ENCODE data around the gene NDUFS1. TPM values are rescaled to one million over a fixed set of nuclear protein-coding genes. Genes with fewer than 3 reads are reported as not detected.
"Not testable (repeated sequence)": the region's sequence is repeated elsewhere in the genome, so short reads cannot be mapped to it uniquely, and the experiment has no call there.

The NDUFS1 gene
- 59.8 TPM for polyA plus RNA-seq (2013, experiment 1 of 2)
- 59.5 TPM for polyA plus RNA-seq (2013, experiment 2 of 2)

DNA sequence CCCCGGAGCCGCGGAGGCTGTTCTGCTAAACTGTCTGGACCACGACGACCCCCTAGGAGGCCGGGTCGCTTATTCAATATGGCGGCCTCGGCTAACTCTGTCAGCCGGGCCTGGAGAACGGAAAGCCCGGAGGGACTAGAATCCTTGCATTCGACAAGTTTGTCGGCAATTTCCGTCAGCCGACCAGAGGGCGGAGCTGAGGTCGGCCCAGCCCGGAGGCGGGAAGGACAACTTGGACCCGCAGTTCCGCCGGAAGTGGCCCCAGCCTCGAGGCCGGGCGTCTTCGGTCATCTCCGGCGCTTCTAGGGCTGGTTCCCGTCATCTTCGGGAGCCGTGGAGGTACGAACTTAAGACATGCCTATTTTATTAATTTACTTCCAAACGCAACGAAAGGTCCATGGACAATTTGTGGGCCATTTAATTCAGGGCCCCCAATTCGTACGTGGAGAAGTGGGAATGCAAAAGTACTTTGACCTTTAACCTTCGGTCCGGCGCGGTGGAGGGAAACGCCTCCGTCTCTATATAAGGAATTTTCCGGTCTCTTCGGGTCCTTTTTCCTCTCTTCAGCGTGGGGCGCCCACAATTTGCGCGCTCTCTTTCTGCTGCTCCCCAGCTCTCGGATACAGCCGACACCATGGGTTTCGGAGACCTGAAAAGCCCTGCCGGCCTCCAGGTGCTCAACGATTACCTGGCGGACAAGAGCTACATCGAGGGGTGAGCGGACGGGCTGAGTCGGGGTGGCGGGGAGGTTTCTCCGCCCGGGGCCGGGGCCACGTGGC, at the start of gene NDUFS1, which contains the start of gene EEF1B2:
Gene NDUFS1 (minus strand): TSS at position 99 of the 779 bp plus-strand sequence. CDS start 5,766 bp downstream, outside the sequence.
Gene EEF1B2 (plus strand): TSS at position 550 of the 779 bp plus-strand sequence. CDS start 85 bp downstream, at position 635.
- peaks cover 51% of the 10 kb centered on the region for H3K36me3 ChIP-seq (ENCODE audit: insufficient read depth, low read length)
- H3K27ac ChIP-seq (ENCODE audit: low read depth, low read length), result peak within 1 kb of the TSS; percentile 94
- H3K9ac ChIP-seq (ENCODE audit: low read depth, low read length), result peak within 1 kb of the TSS; percentile 99
- peak within 1 kb of the TSS; percentile 77 for H3K4me3 ChIP-seq (ENCODE audit: low read length)
- H3K27me3 ChIP-seq (ENCODE audit: insufficient read depth, low read length), result no peaks in the 10 kb centered on the region
- no peaks in the 10 kb centered on the region for H3K9me3 ChIP-seq (ENCODE audit: insufficient read depth, low read depth, low read length)
- H3K4me1 ChIP-seq (ENCODE audit: insufficient read depth, low read length), result peaks cover 11% of the 10 kb centered on the region; the same call in 1 of the 2 replicates
- under 1% methylated on average over 64 of the region's 64 CpGs for WGBS

DNA sequence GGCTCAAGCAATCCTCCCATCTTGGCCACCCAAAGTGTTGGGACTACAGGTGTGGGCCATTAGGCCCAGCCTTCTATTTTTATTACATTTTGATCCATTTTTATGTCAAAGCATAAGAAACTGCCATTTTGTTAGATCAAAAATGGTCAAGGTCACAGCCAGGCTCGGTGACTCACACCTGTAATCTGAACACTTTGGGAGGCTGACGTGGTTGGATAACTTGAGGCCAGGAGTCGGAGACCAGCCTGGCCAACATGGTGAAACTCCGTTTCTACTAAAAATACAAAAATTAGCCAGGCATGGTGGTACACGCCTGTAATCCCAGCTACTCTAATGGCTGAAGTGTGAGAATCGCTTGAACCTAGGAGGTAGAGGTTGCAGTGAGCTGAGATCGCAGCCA, 49.7 kb upstream of the NDUFS1 start:
- no peaks in the 10 kb centered on the region for H3K36me3 ChIP-seq (ENCODE audit: insufficient read depth, low read length)
- no peaks in the 10 kb centered on the region for H3K27me3 ChIP-seq (ENCODE audit: insufficient read depth, low read length)
- H3K27ac ChIP-seq (ENCODE audit: low read depth, low read length), result no peak overlapping the region
- 92% methylated on average over 7 of the region's 7 CpGs for WGBS
- peaks cover 23% of the 10 kb centered on the region for H3K4me1 ChIP-seq (ENCODE audit: insufficient read depth, low read length)
- no peak overlapping the region for H3K4me3 ChIP-seq (ENCODE audit: low read length)
- no peak overlapping the region for H3K9ac ChIP-seq (ENCODE audit: low read depth, low read length)
- H3K9me3 ChIP-seq (ENCODE audit: insufficient read depth, low read depth, low read length), result no peaks in the 10 kb centered on the region

GRCh38 chr2:206207316-206207715, 48.1 kb upstream of the NDUFS1 start:
- H3K4me3 ChIP-seq (ENCODE audit: low read length), result not testable (repeated sequence)

GRCh38 chr2:206204710-206205109, 45.5 kb upstream of the NDUFS1 start:
- WGBS, result 90% methylated on average over 3 of the region's 3 CpGs
- no peak overlapping the region for H3K4me3 ChIP-seq (ENCODE audit: low read length)
- H3K9ac ChIP-seq (ENCODE audit: low read depth, low read length), result no peak overlapping the region
- no peaks in the 10 kb centered on the region for H3K27me3 ChIP-seq (ENCODE audit: insufficient read depth, low read length)
- no peaks in the 10 kb centered on the region for H3K9me3 ChIP-seq (ENCODE audit: insufficient read depth, low read depth, low read length)
- no peak overlapping the region for H3K27ac ChIP-seq (ENCODE audit: low read depth, low read length)
- H3K4me1 ChIP-seq (ENCODE audit: insufficient read depth, low read length), result peaks cover 10% of the 10 kb centered on the region
- H3K36me3 ChIP-seq (ENCODE audit: insufficient read depth, low read length), result no peaks in the 10 kb centered on the region

More at GRCh38 chr2:206207316-206207715, 48.1 kb upstream of the NDUFS1 start:
- WGBS, result 97% methylated on average over 2 of the region's 2 CpGs
- not testable (repeated sequence) for H3K9ac ChIP-seq (ENCODE audit: low read depth, low read length); H3K4me1 ChIP-seq (ENCODE audit: insufficient read depth, low read length); H3K27ac ChIP-seq (ENCODE audit: low read depth, low read length); H3K9me3 ChIP-seq (ENCODE audit: insufficient read depth, low read depth, low read length); H3K27me3 ChIP-seq (ENCODE audit: insufficient read depth, low read length); H3K36me3 ChIP-seq (ENCODE audit: insufficient read depth, low read length)

DNA sequence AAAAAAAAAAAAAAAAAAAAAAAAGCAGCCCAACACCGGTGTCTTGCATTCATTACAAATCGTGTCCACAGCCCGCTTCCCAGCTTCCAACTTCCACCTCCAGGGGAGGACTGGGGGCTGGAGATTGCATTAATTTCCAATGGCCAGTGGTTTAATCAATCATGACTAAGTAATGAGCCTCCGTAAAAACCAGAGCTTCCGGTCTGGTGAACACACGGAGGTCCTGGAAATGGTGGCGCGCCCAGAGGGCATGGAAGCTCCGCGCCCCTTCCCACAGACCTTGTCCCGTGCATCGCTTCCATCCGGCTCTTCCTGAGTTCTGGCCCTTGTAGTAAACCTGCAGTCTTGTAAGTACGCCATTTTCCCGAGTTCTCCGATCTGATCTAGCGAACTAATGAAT, 44.1 kb upstream of the NDUFS1 start:
- Histone ChIP-seq H3K27ac (ENCODE audit: low read depth, low read length) (no peak overlapping the region), H3K9ac (ENCODE audit: low read depth, low read length) (no peak overlapping the region), H3K9me3 (ENCODE audit: insufficient read depth, low read depth, low read length) (no peaks in the 10 kb centered on the region), H3K27me3 (ENCODE audit: insufficient read depth, low read length) (no peaks in the 10 kb centered on the region), H3K4me3 (ENCODE audit: low read length) (no peak overlapping the region), H3K4me1 (ENCODE audit: insufficient read depth, low read length) (peaks cover 10% of the 10 kb centered on the region), H3K36me3 (ENCODE audit: insufficient read depth, low read length) (no peaks in the 10 kb centered on the region)
- 98% methylated on average over 17 of the region's 17 CpGs for WGBS

DNA sequence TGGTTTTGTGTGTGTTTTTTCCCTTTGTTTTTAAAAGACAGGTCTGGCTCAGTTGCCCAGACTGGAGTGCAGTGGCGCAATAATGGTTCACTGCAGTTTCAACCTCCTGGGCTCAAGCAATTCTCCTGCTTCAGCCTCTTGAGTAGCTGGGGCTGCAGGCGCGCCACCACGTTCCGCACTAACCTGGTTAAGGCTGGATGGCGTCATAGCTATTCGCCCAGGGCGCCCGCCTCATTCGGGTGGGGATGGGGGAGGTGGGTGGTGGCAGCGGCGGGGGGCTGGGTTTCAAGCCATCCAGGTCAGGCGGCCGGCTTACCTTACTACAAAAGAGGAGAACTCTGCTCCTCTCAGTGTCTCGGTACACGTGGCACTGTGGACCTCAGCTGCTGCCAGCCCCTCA, 43.2 kb upstream of the NDUFS1 start:
- Histone ChIP-seq H3K9ac (ENCODE audit: low read depth, low read length) (no peak overlapping the region), H3K27ac (ENCODE audit: low read depth, low read length) (no peak overlapping the region), H3K4me3 (ENCODE audit: low read length) (no peak overlapping the region), H3K27me3 (ENCODE audit: insufficient read depth, low read length) (no peaks in the 10 kb centered on the region), H3K36me3 (ENCODE audit: insufficient read depth, low read length) (no peaks in the 10 kb centered on the region), H3K9me3 (ENCODE audit: insufficient read depth, low read depth, low read length) (no peaks in the 10 kb centered on the region), H3K4me1 (ENCODE audit: insufficient read depth, low read length) (peaks cover 10% of the 10 kb centered on the region)
- WGBS, result 94% methylated on average over 16 of the region's 16 CpGs

- H3K9ac ChIP-seq (ENCODE audit: low read depth, low read length), result no peak overlapping the region
- 78% methylated on average over 4 of the region's 5 CpGs for WGBS
- H3K27ac ChIP-seq (ENCODE audit: low read depth, low read length), result no peak overlapping the region
- H3K4me1 ChIP-seq (ENCODE audit: insufficient read depth, low read length), result peaks cover 10% of the 10 kb centered on the region
- no peaks in the 10 kb centered on the region for H3K36me3 ChIP-seq (ENCODE audit: insufficient read depth, low read length)
- H3K27me3 ChIP-seq (ENCODE audit: insufficient read depth, low read length), result no peaks in the 10 kb centered on the region
- no peak overlapping the region for H3K4me3 ChIP-seq (ENCODE audit: low read length)
- H3K9me3 ChIP-seq (ENCODE audit: insufficient read depth, low read depth, low read length), result no peaks in the 10 kb centered on the region
Measured at GRCh38 chr2:206201075-206201848, 42.0 kb upstream of the NDUFS1 start.

- WGBS, result no CpG with 5 or more reads among the region's 1 CpG
- Histone ChIP-seq H3K27ac (ENCODE audit: low read depth, low read length) (no peak overlapping the region), H3K4me3 (ENCODE audit: low read length) (no peak overlapping the region), H3K27me3 (ENCODE audit: insufficient read depth, low read length) (no peaks in the 10 kb centered on the region), H3K9ac (ENCODE audit: low read depth, low read length) (no peak overlapping the region), H3K36me3 (ENCODE audit: insufficient read depth, low read length) (no peaks in the 10 kb centered on the region), H3K9me3 (ENCODE audit: insufficient read depth, low read depth, low read length) (no peaks in the 10 kb centered on the region), H3K4me1 (ENCODE audit: insufficient read depth, low read length) (peaks cover 10% of the 10 kb centered on the region)
Measured at GRCh38 chr2:206198677-206199076, 39.4 kb upstream of the NDUFS1 start.

GRCh38 chr2:206193671-206194357, 34.6 kb upstream of the NDUFS1 start:
- H3K4me3 ChIP-seq (ENCODE audit: low read length), result no peak overlapping the region
- no peaks in the 10 kb centered on the region for H3K4me1 ChIP-seq (ENCODE audit: insufficient read depth, low read length)
- H3K27ac ChIP-seq (ENCODE audit: low read depth, low read length), result no peak overlapping the region
- 87% methylated on average over 2 of the region's 2 CpGs for WGBS
- H3K9me3 ChIP-seq (ENCODE audit: insufficient read depth, low read depth, low read length), result no peaks in the 10 kb centered on the region
- no peaks in the 10 kb centered on the region for H3K27me3 ChIP-seq (ENCODE audit: insufficient read depth, low read length)
- H3K9ac ChIP-seq (ENCODE audit: low read depth, low read length), result no peak overlapping the region
- H3K36me3 ChIP-seq (ENCODE audit: insufficient read depth, low read length), result no peaks in the 10 kb centered on the region

GRCh38 chr2:206192157-206192556, 32.9 kb upstream of the NDUFS1 start:
- H3K4me3 ChIP-seq (ENCODE audit: low read length), result no peak overlapping the region
- no peaks in the 10 kb centered on the region for H3K9me3 ChIP-seq (ENCODE audit: insufficient read depth, low read depth, low read length)
- no peak overlapping the region for H3K9ac ChIP-seq (ENCODE audit: low read depth, low read length)
- H3K27me3 ChIP-seq (ENCODE audit: insufficient read depth, low read length), result no peaks in the 10 kb centered on the region
- no peaks in the 10 kb centered on the region for H3K36me3 ChIP-seq (ENCODE audit: insufficient read depth, low read length)
- no peaks in the 10 kb centered on the region for H3K4me1 ChIP-seq (ENCODE audit: insufficient read depth, low read length)
- no peak overlapping the region for H3K27ac ChIP-seq (ENCODE audit: low read depth, low read length)
- WGBS, result 100% methylated on average over 1 of the region's 3 CpGs

DNA sequence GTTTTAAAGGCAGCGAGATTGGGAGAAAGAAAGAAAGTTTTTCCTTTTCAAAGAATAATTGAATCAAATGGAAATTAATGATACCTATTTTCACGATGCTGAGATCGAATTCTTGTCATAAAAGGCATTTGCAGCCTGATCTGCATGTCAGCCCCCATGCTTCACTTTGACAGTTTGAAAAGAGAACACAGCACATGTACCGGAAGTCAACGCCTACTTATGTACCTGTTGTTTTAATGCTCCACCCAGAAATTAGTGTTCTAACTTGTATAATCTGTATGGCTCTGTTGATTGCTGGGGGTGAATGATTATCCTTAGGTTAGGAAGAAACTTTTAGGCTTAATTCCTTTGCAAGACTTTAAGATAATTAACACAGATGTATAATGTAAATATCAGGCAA, 31.4 kb upstream of the NDUFS1 start:
- Histone ChIP-seq H3K9ac (ENCODE audit: low read depth, low read length) (no peak overlapping the region), H3K27ac (ENCODE audit: low read depth, low read length) (no peak overlapping the region), H3K27me3 (ENCODE audit: insufficient read depth, low read length) (no peaks in the 10 kb centered on the region), H3K4me1 (ENCODE audit: insufficient read depth, low read length) (no peaks in the 10 kb centered on the region), H3K9me3 (ENCODE audit: insufficient read depth, low read depth, low read length) (no peaks in the 10 kb centered on the region), H3K4me3 (ENCODE audit: low read length) (no peak overlapping the region), H3K36me3 (ENCODE audit: insufficient read depth, low read length) (no peaks in the 10 kb centered on the region)
- WGBS, result 96% methylated on average over 5 of the region's 5 CpGs

All from HUES64 (cell line).